ENCODE measurements around the gene LRRC41.

DNA sequence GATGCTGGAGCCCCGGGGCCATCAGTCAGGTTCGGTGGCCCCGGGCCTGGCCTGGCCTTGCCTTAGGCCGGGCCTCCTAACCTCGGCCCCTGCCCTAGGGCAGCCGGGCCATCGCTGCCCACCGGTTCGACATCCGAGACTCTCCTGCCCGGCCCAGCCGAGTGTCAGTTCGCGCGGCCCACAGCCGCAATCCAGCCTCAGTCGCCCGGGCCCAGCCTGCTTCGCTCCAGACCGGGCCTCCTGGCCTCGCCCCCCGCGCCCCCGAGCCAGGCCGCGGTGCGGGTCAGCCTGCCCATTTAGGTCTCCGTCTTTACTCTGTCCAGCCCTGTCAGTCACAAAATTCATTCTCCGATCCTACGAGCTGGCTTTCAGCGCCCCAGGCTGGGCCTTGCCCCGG, 777 bp downstream of the LRRC41 start:
- TF ChIP-seq SP1 (IDR thresholded peaks at IDR 0.05) (no peak), HDGF (IDR thresholded peaks at IDR 0.05; ENCODE audit: borderline replicate concordance) (no peak), ELF4 (IDR thresholded peaks at IDR 0.05) (no peak)

All from HEK293T (cell line).